Measurements from ENCODE around the gene MAN2B1. TPM values are rescaled to one million over a fixed set of nuclear protein-coding genes. Genes with fewer than 3 reads are reported as not detected.
A peak's percentile ranks its signal among the peaks of the same experiment; 100 is the strongest.
"Not testable (repeated sequence)": the region's sequence is repeated elsewhere in the genome, so short reads cannot be mapped to it uniquely, and the experiment has no call there.

Gene MAN2B1
- total RNA-seq, 2 donors from 2014 or later, result 111 to 118 TPM

DNA sequence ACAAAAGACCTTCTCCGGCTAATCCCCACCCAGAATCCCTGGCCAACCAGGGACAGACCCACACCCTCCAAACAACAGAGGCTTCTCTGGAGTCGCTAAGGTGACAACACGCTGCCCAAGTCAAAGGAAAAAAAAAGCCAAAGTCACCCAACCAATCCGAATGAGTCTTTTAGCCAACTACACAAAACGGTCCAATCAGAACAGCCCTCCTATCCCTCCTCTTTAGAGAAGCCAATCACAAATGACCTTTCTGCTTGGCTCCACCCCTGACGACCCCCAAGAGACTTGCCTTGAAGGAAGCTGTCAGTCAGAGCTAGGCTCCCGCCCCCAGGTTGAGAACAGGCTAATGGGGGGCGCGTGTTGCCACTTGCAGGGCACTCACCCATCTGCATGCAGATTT, 36.5 kb upstream of the MAN2B1 start:
- TF ChIP-seq CTCF (IDR thresholded peaks at IDR 0.05), result no peak
- Histone ChIP-seq H3K27me3 (replicated peaks; ENCODE audit: insufficient read depth) (no peaks in the 10 kb centered on the region), H3K27ac (no peak overlapping the region), H3K4me3 (no peak overlapping the region), H3K36me3 (peaks cover 68% of the 10 kb centered on the region), H3K4me1 (ENCODE audit: control insufficient read depth in 1 of 2, low read depth in 2 of 2) (no peaks in the 10 kb centered on the region), H3K9me3 (no peaks in the 10 kb centered on the region)
- no peak for DNase-seq (ENCODE audit: low spot score)
- no peak for ATAC-seq (ENCODE audit: insufficient number of reproducible peaks, low FRiP score, low read depth)

DNA sequence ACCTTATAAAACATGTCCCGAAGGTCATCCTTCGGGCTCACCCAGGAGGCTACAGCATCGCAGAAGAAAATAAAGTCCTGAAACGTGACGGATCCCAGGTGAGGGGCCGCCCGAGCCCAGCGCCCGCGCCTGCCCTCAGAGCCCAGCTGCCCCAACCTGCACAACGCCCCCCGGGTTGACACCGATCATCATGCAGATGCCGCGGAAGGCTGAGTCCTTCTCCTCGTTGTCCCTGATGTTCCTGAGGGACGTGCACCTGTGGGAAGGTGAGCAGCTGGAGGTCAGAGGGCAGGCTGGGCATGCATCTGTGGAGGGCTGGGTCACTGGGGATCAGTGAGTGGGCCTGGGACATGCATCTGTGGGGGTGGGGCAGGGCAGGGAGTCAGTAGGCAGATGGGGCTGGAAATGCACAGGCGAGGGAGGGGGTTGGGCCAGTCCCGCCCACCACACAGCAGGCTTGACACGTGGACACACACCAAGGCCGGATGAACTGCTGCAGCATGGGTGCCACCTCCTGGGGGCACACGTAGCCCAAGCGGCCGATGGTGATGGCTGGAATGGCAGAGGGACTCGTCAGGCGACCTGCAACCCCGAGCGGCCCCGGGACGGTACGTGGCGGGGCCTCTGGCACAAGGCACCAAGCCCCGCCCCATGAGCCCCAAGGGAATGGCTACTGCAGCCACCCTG, 35.2 kb upstream of the MAN2B1 start:
- DNase-seq (ENCODE audit: low spot score) (no peak), ATAC-seq (ENCODE audit: insufficient number of reproducible peaks, low FRiP score, low read depth) (no peak)
- Histone ChIP-seq H3K4me3 (no peak overlapping the region), H3K4me1 (ENCODE audit: control insufficient read depth in 1 of 2, low read depth in 2 of 2) (peaks cover 3 to 4% of the 10 kb centered on the region in 2 donors), H3K27ac (no peak overlapping the region), H3K27me3 (replicated peaks; ENCODE audit: insufficient read depth) (no peaks in the 10 kb centered on the region), H3K36me3 (peaks cover 60% of the 10 kb centered on the region), H3K9me3 (no peaks in the 10 kb centered on the region)
- TF ChIP-seq CTCF (IDR thresholded peaks at IDR 0.05), result no peak

DNA sequence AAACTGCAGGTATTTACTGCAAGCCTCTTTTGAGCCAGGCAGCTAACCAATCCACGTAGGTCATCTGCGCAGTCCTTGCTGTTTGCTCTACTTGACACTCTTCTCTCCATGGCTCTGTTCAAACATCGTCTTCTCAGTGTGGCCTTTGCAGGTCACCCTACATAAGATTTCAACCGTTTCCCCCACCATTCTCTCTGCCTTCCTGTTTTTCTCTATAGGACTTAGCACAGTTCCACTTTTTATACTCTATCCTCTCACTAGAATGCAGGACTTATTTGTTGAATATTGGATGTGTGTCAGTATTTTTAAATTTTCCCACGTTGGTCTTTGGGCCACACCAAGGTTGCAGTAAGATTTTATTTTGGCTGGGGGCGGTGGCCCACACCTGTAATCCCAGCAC, 31.6 kb upstream of the MAN2B1 start:
- H3K4me1 ChIP-seq (ENCODE audit: control insufficient read depth in 1 of 2, low read depth in 2 of 2), result peaks cover 10 to 18% of the 10 kb centered on the region in 2 donors
- no peak for DNase-seq (ENCODE audit: low spot score)
- H3K4me3 ChIP-seq, result no peak overlapping the region
- H3K27ac ChIP-seq, result no peak overlapping the region
- peaks cover 31% of the 10 kb centered on the region for H3K36me3 ChIP-seq
- no peak for TF ChIP-seq CTCF (IDR thresholded peaks at IDR 0.05)
- no peaks in the 10 kb centered on the region for H3K9me3 ChIP-seq
- ATAC-seq (ENCODE audit: insufficient number of reproducible peaks, low FRiP score, low read depth), result no peak
- no peaks in the 10 kb centered on the region for H3K27me3 ChIP-seq (replicated peaks; ENCODE audit: insufficient read depth)

GRCh38 chr19:12697425-12697824, 30.9 kb upstream of the MAN2B1 start:
- not testable (repeated sequence) for DNase-seq (ENCODE audit: low spot score)
- peak overlapping the region; percentile 97 for H3K4me3 ChIP-seq

GRCh38 chr19:12696366-12697335, 30.1 kb upstream of the MAN2B1 start, which contains the start of gene FBXW9:
Gene FBXW9, minus strand, starts transcription at chr19:12696631. Its CDS starts 50 bp downstream, at chr19:12696581.
- DNase-seq (ENCODE audit: low spot score), result peak; percentile 95
- peaks cover 16% of the 10 kb centered on the region for H3K36me3 ChIP-seq
- no peaks in the 10 kb centered on the region for H3K27me3 ChIP-seq (replicated peaks; ENCODE audit: insufficient read depth)
- peak within 1 kb of the TSS; percentile 96 to 97 for H3K27ac ChIP-seq
- no peak for TF ChIP-seq CTCF (IDR thresholded peaks at IDR 0.05)
- peak within 1 kb of the TSS; percentile 97 for H3K4me3 ChIP-seq
- no peaks in the 10 kb centered on the region for H3K9me3 ChIP-seq
- H3K4me1 ChIP-seq (ENCODE audit: control insufficient read depth in 1 of 2, low read depth in 2 of 2), result peaks cover 10 to 18% of the 10 kb centered on the region in 2 donors
- peak; percentile 69 for ATAC-seq (ENCODE audit: insufficient number of reproducible peaks, low FRiP score, low read depth)

More at GRCh38 chr19:12697425-12697824, 30.9 kb upstream of the MAN2B1 start:
- not testable (repeated sequence) for ATAC-seq (ENCODE audit: insufficient number of reproducible peaks, low FRiP score, low read depth); H3K27me3 ChIP-seq (replicated peaks; ENCODE audit: insufficient read depth); H3K27ac ChIP-seq; H3K9me3 ChIP-seq
- Histone ChIP-seq H3K36me3 (peaks cover 23% of the 10 kb centered on the region), H3K4me1 (ENCODE audit: control insufficient read depth in 1 of 2, low read depth in 2 of 2) (peaks cover 10 to 18% of the 10 kb centered on the region in 2 donors)
